ENCODE data around the gene AGO4. TPM values are rescaled to one million over a fixed set of nuclear protein-coding genes. Genes with fewer than 3 reads are reported as not detected.

AGO4 gene
- total and polyA plus RNA-seq, 4 experiments from 2014 or later, result 3.6 to 32.9 (median 21.9) TPM

DNA sequence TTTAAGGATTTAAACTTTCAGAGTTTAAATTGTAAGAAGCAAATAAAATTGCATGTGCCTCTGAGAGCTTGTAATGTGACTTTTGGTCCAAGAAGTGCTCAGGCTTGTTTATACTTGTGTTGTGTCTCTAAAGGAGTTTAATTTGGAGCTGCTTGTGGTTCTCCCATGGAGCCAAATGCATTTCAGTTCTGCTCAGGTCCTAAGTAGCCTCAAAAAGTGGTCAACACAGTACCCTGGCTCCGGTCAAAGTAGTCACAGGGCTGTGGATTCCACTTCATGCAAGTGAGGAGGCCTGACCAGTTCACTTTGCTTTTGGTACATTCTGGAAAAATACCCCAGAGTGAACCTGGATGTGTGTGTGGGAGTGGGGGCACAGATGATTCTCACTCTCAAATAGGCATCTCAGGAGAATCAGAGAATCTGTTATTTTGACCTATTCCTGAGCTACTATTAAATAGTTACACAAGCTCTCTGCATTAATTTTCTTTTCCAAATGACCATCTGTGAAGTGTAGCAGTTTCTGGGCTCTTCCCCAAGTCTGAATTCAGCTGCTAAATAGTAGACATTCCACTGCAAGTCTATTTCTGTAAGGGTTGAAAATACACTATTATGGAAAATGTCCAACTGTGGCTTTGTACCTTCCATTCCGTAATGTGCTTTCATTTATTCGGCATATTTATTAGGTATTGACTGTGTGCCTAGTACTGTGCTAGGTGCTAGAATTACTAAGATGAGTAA lies 43.5 kb downstream of the AGO4 start:
- H3K4me1 Mint-ChIP-seq, result no peaks in the 10 kb centered on the region
- H3K27me3 Mint-ChIP-seq, result no peaks in the 10 kb centered on the region
- Histone ChIP-seq H3K27me3 (ENCODE audit: insufficient read depth, low read length) (no peaks in the 10 kb centered on the region), H3K36me3 (ENCODE audit: insufficient read depth, low read length) (peaks cover 38% of the 10 kb centered on the region), H3K27ac (ENCODE audit: low read depth, low read length) (no peak overlapping the region), H3K4me3 (ENCODE audit: low read length in 2 of 2) (no peak overlapping the region), H3K9me3 (ENCODE audit: control insufficient read depth in 1 of 2, low read length in 2 of 2) (no peaks in the 10 kb centered on the region), H3K4me1 (ENCODE audit: insufficient read depth, low read length) (no peaks in the 10 kb centered on the region)
- peaks cover 51 to 63% of the 10 kb centered on the region in 2 donors for H3K36me3 Mint-ChIP-seq
- CTCF ChIA-PET (ENCODE audit: partially characterized antibody), result no interaction called here
- POLR2A ChIA-PET (ENCODE audit: partially characterized antibody), result no interaction called here
- peak overlapping the region in 1 of 7 donors; percentile 33 for H3K27ac Mint-ChIP-seq
- H3K4me3 Mint-ChIP-seq, result no peak overlapping the region
- H3K9me3 Mint-ChIP-seq, result peaks cover 0 to 2% (median 0%) of the 10 kb centered on the region in 8 donors
- no peak for DNase-seq
- intact Hi-C loops (cut with micrococcal nuclease), result no loop called here

DNA sequence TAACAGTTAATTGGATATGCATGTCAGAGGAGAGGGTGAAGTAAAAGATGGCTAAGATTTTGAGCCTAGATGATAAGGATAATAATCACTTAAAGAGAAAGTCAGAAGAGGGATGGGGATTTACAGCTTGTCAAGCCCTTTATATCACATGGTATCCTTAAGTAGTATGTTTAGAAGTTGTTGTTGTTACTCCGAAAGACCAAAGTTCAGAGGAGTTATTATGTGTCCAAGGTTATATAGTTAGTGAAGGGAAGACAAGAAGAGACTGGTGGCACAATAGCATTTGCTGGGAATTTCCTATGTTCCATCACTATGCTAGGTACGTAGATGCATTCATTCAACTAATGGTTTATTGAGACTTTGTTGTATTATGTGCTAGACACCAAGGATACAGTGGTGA lies 44.4 kb downstream of the AGO4 start:
- ChIA-PET CTCF (ENCODE audit: partially characterized antibody) (no interaction called here), POLR2A (ENCODE audit: partially characterized antibody) (no interaction called here)
- H3K4me3 ChIP-seq (ENCODE audit: low read length in 2 of 2), result no peak overlapping the region
- Mint-ChIP-seq H3K9me3 (peaks cover 0 to 2% (median 0%) of the 10 kb centered on the region in 8 donors), H3K27ac (peak overlapping the region in 1 of 7 donors; percentile 1), H3K4me1 (no peaks in the 10 kb centered on the region), H3K36me3 (peaks cover 48 to 61% of the 10 kb centered on the region in 2 donors), H3K27me3 (no peaks in the 10 kb centered on the region), H3K4me3 (peak overlapping the region in 1 of 8 donors; percentile 33)
- H3K4me1 ChIP-seq (ENCODE audit: insufficient read depth, low read length), result no peaks in the 10 kb centered on the region
- H3K27me3 ChIP-seq (ENCODE audit: insufficient read depth, low read length), result no peaks in the 10 kb centered on the region
- intact Hi-C loops (cut with micrococcal nuclease), result no loop called here
- H3K9me3 ChIP-seq (ENCODE audit: control insufficient read depth in 1 of 2, low read length in 2 of 2), result no peaks in the 10 kb centered on the region
- no peak overlapping the region for H3K27ac ChIP-seq (ENCODE audit: low read depth, low read length)
- peaks cover 38% of the 10 kb centered on the region for H3K36me3 ChIP-seq (ENCODE audit: insufficient read depth, low read length)
- no peak for DNase-seq

DNA sequence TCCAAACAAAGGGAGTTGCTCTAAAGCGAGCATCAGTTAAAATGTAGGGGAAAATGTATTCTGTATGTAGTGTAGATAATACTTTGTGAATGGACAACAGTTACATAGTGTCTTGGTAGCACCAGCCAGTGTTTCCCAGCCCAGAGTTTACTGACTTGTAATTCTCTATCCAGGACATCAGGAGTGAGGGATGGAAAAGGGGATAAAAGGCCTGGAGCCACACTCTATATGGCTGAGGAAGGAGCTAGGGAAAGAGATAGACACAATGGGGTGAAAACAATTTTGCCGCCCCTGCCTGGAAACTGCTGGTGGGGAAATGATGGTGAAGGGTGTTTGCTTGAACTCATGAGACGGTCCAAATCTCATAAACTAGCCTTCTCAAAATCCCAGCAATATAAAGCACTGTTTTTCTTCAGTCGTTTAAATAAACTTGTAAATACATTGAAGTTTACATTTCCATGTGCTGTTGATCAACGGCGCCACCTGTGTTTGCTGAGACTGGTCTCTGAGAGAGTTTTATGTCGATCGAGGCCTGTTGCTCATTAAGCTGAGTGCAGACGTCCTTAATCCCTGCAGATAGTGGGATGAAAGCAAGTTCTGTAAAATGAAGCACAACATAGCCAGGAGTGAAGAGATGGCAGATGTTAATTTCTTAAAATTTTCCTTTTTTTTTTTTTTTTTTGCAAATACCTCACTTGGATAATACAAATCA lies 47.3 kb downstream of the AGO4 start:
- intact Hi-C loops (cut with micrococcal nuclease), result no loop called here
- H3K4me3 ChIP-seq (ENCODE audit: low read length in 2 of 2), result no peak overlapping the region
- H3K9me3 ChIP-seq (ENCODE audit: control insufficient read depth in 1 of 2, low read length in 2 of 2), result no peaks in the 10 kb centered on the region
- no peak for DNase-seq
- Mint-ChIP-seq H3K4me1 (no peaks in the 10 kb centered on the region), H3K4me3 (no peak overlapping the region), H3K27ac (peak overlapping the region in 1 of 7 donors; percentile 53), H3K27me3 (no peaks in the 10 kb centered on the region), H3K9me3 (peaks cover 0 to 2% (median 0%) of the 10 kb centered on the region in 8 donors), H3K36me3 (peaks cover 45 to 48% of the 10 kb centered on the region in 2 donors)
- ChIA-PET CTCF (ENCODE audit: partially characterized antibody) (interaction anchor here (0.6 kb wide), 1 partner anchor 10 kb away, joined by 4 read pairs; no protein-coding TSS in a partner anchor), POLR2A (ENCODE audit: partially characterized antibody) (no interaction called here)
- no peaks in the 10 kb centered on the region for H3K27me3 ChIP-seq (ENCODE audit: insufficient read depth, low read length)
- no peak overlapping the region for H3K27ac ChIP-seq (ENCODE audit: low read depth, low read length)
- peaks cover 36% of the 10 kb centered on the region for H3K36me3 ChIP-seq (ENCODE audit: insufficient read depth, low read length)
- no peaks in the 10 kb centered on the region for H3K4me1 ChIP-seq (ENCODE audit: insufficient read depth, low read length)

DNA sequence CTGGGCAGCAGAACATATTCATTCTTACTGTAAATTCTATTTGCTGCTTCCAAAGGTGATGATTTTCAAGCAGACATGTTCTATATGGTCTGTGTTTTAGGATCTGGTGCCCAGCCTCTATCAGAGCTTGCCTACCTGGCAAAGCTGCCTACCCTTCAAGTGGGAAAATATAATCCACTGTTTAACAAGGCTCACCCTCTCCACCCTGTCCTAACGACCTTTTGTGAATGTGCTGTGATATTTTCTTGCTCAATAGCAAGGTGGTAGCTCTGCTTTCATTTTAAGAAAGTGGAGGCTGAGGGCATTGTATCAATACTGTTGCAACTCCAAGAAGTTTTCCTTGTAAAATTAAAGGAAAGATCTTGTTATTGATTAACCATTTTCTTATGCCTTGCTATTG lies 49.1 kb downstream of the AGO4 start:
- peaks cover 0 to 2% (median 0%) of the 10 kb centered on the region in 8 donors for H3K9me3 Mint-ChIP-seq
- CTCF ChIA-PET (ENCODE audit: partially characterized antibody), result no interaction called here
- POLR2A ChIA-PET (ENCODE audit: partially characterized antibody), result no interaction called here
- intact Hi-C loops (cut with micrococcal nuclease), result no loop called here
- Histone ChIP-seq H3K4me3 (ENCODE audit: low read length in 2 of 2) (no peak overlapping the region), H3K4me1 (ENCODE audit: insufficient read depth, low read length) (no peaks in the 10 kb centered on the region), H3K27me3 (ENCODE audit: insufficient read depth, low read length) (no peaks in the 10 kb centered on the region), H3K36me3 (ENCODE audit: insufficient read depth, low read length) (peaks cover 22% of the 10 kb centered on the region), H3K27ac (ENCODE audit: low read depth, low read length) (no peak overlapping the region), H3K9me3 (ENCODE audit: control insufficient read depth in 1 of 2, low read length in 2 of 2) (no peaks in the 10 kb centered on the region)
- DNase-seq, result no peak
- no peak overlapping the region for H3K4me3 Mint-ChIP-seq
- peaks cover 34 to 36% of the 10 kb centered on the region in 2 donors for H3K36me3 Mint-ChIP-seq
- H3K4me1 Mint-ChIP-seq, result no peaks in the 10 kb centered on the region
- no peak overlapping the region for H3K27ac Mint-ChIP-seq
- H3K27me3 Mint-ChIP-seq, result no peaks in the 10 kb centered on the region

DNA sequence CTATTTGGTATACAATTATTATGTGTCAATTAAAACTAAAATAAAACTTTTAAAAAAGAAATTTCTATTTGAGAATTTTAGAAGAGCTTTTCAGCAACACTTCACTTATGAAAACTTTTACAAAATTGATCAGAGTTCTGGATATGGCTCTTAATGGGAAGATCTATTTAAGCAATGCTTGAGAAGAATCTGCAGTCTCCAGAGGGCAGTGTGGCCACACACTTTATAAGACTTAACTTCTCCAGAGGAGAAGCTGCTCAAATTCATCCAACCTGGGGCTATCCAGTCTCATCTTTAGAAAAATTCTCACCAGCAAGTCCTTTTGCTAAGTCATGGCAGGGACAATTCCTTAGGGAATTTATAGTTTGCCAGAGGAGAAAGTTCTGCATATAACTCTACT lies 50.0 kb downstream of the AGO4 start:
- Mint-ChIP-seq H3K4me3 (no peak overlapping the region), H3K27me3 (no peaks in the 10 kb centered on the region), H3K27ac (no peak overlapping the region), H3K4me1 (no peaks in the 10 kb centered on the region), H3K9me3 (peaks cover 0 to 2% (median 0%) of the 10 kb centered on the region in 8 donors), H3K36me3 (peaks cover 28 to 30% of the 10 kb centered on the region in 2 donors)
- ChIA-PET CTCF (ENCODE audit: partially characterized antibody) (no interaction called here), POLR2A (ENCODE audit: partially characterized antibody) (no interaction called here)
- H3K27ac ChIP-seq (ENCODE audit: low read depth, low read length), result no peak overlapping the region
- no peaks in the 10 kb centered on the region for H3K4me1 ChIP-seq (ENCODE audit: insufficient read depth, low read length)
- H3K27me3 ChIP-seq (ENCODE audit: insufficient read depth, low read length), result no peaks in the 10 kb centered on the region
- no peak overlapping the region for H3K4me3 ChIP-seq (ENCODE audit: low read length in 2 of 2)
- intact Hi-C loops (cut with micrococcal nuclease), result no loop called here
- no peak for DNase-seq
- no peaks in the 10 kb centered on the region for H3K9me3 ChIP-seq (ENCODE audit: control insufficient read depth in 1 of 2, low read length in 2 of 2)
- H3K36me3 ChIP-seq (ENCODE audit: insufficient read depth, low read length), result peaks cover 16% of the 10 kb centered on the region

DNA sequence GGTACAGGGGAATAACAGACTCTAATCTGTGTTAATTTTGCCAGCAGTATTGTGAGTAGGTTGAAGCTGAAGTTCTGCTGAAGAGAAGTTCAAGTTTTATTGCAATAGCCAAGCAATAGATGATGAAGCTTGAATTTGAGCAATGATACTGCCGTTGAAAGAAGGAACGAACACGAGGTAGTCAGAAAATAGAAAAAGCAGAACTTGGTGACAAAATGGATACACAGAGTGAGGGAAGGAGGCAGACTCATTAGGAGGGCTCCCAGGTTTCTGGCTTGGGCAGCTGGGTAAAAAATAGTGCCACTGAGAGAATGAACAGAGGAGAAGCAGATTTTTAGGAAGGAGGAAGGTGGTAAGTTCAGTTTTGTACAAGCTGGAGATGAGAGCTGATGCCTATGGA lies 52.9 kb downstream of the AGO4 start:
- H3K27ac ChIP-seq (ENCODE audit: low read depth, low read length), result no peak overlapping the region
- POLR2A ChIA-PET (ENCODE audit: partially characterized antibody), result no interaction called here

DNA sequence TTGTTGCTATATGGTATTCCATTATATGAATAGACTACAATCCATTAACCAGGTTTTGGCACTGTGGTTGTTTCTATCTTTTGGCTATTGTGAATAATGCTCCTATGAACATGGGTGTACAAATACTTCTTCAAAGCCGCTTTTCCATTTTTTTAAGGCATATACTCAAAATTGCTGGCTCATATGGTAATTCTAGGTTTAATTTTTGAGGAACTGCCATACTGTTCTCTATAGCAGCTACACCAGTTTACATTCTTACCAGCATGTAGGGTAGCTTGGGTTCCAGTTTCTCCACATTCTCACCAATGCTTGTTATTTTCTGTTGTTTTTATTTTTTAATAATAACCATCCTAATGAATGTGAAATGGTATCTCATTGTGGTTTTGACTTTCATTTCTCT lies 55.3 kb downstream of the AGO4 start:
- Mint-ChIP-seq H3K27ac (no peak overlapping the region), H3K4me3 (no peak overlapping the region), H3K27me3 (no peaks in the 10 kb centered on the region), H3K4me1 (peaks cover 0 to 1% (median 0%) of the 10 kb centered on the region in 4 donors), H3K9me3 (no peaks in the 10 kb centered on the region), H3K36me3 (no peaks in the 10 kb centered on the region)
- H3K4me1 ChIP-seq (ENCODE audit: insufficient read depth, low read length), result no peaks in the 10 kb centered on the region
- DNase-seq, result no peak
- no peak overlapping the region for H3K4me3 ChIP-seq (ENCODE audit: low read length in 2 of 2)
- no peaks in the 10 kb centered on the region for H3K27me3 ChIP-seq (ENCODE audit: insufficient read depth, low read length)
- no peaks in the 10 kb centered on the region for H3K36me3 ChIP-seq (ENCODE audit: insufficient read depth, low read length)
- intact Hi-C loops (cut with micrococcal nuclease), result no loop called here
- ChIA-PET CTCF (ENCODE audit: partially characterized antibody) (interaction anchor here (1.5 kb wide), 1 partner anchor 10 kb away, joined by 4 read pairs; no protein-coding TSS in a partner anchor), POLR2A (ENCODE audit: partially characterized antibody) (no interaction called here)
- no peaks in the 10 kb centered on the region for H3K9me3 ChIP-seq (ENCODE audit: control insufficient read depth in 1 of 2, low read length in 2 of 2)
- no peak overlapping the region for H3K27ac ChIP-seq (ENCODE audit: low read depth, low read length)

More for the DNA sequence above, 52.9 kb downstream of the AGO4 start:
- CTCF ChIA-PET (ENCODE audit: partially characterized antibody), result interaction anchor here (1.4 kb wide), 1 partner anchor 14 kb away, joined by 4 read pairs; no protein-coding TSS in a partner anchor
- Histone ChIP-seq H3K4me3 (ENCODE audit: low read length in 2 of 2) (no peak overlapping the region), H3K27me3 (ENCODE audit: insufficient read depth, low read length) (no peaks in the 10 kb centered on the region), H3K4me1 (ENCODE audit: insufficient read depth, low read length) (no peaks in the 10 kb centered on the region), H3K36me3 (ENCODE audit: insufficient read depth, low read length) (peaks cover 3% of the 10 kb centered on the region), H3K9me3 (ENCODE audit: control insufficient read depth in 1 of 2, low read length in 2 of 2) (no peaks in the 10 kb centered on the region)
- Mint-ChIP-seq H3K36me3 (peaks cover 7% of the 10 kb centered on the region in 2 donors), H3K9me3 (peaks cover 0 to 2% (median 0%) of the 10 kb centered on the region in 8 donors), H3K4me1 (peaks cover 0 to 1% (median 0%) of the 10 kb centered on the region in 4 donors), H3K4me3 (no peak overlapping the region), H3K27ac (no peak overlapping the region), H3K27me3 (no peaks in the 10 kb centered on the region)
- DNase-seq, result no peak
- intact Hi-C loops (cut with micrococcal nuclease), result no loop called here

All from CD4-positive, alpha-beta memory T cell (primary cell).